Measurements from ENCODE around the gene COL10A1. TPM values are rescaled to one million over a fixed set of nuclear protein-coding genes. Genes with fewer than 3 reads are reported as not detected.

Gene COL10A1
- total and polyA plus RNA-seq, 8 donors, result 0.07 to 15.4 (median 1.7) TPM; not detected in 4

DNA sequence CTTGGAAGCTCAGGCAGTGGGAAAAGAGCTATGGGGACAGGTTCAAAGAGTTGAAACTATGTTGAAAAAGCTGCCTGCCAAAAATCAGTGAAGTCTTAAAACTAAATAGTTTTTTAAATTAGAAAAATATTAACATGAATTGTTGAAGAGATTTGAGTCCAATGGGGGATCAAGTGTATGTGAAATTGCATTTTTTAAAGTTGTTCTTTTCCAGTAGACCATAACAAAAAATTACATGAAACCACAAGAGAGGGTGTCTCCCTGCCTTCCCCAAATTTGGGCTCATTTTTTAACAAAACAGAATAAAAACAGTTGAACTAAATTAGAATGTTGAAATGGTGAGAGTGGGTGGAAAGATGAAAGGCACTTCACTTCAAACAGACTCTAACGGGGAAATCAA, 31.5 kb upstream of the COL10A1 start:
- WGBS, 2 donors, result 74 to 82% methylated on average over 1 of the region's 1 CpG
- no peak for FAIRE-seq
- Histone ChIP-seq H3K4me1 (peaks cover 0 to 5% (median 0%) of the 10 kb centered on the region in 3 donors), H3K36me3 (no peaks in the 10 kb centered on the region), H3K27me3 (no peaks in the 10 kb centered on the region), H3K9me3 (no peaks in the 10 kb centered on the region), H3K27ac (no peak overlapping the region), H3K4me3 (no peak overlapping the region)
- intact Hi-C loops (cut with DNase I), result no loop called here
- TF ChIP-seq, protein P1, sequence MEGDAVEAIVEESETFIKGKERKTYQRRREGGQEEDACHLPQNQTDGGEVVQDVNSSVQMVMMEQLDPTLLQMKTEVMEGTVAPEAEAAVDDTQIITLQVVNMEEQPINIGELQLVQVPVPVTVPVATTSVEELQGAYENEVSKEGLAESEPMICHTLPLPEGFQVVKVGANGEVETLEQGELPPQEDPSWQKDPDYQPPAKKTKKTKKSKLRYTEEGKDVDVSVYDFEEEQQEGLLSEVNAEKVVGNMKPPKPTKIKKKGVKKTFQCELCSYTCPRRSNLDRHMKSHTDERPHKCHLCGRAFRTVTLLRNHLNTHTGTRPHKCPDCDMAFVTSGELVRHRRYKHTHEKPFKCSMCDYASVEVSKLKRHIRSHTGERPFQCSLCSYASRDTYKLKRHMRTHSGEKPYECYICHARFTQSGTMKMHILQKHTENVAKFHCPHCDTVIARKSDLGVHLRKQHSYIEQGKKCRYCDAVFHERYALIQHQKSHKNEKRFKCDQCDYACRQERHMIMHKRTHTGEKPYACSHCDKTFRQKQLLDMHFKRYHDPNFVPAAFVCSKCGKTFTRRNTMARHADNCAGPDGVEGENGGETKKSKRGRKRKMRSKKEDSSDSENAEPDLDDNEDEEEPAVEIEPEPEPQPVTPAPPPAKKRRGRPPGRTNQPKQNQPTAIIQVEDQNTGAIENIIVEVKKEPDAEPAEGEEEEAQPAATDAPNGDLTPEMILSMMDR (IDR thresholded peaks at IDR 0.05), result no peak
- no peak for ATAC-seq
- DNase-seq, result no peak

DNA sequence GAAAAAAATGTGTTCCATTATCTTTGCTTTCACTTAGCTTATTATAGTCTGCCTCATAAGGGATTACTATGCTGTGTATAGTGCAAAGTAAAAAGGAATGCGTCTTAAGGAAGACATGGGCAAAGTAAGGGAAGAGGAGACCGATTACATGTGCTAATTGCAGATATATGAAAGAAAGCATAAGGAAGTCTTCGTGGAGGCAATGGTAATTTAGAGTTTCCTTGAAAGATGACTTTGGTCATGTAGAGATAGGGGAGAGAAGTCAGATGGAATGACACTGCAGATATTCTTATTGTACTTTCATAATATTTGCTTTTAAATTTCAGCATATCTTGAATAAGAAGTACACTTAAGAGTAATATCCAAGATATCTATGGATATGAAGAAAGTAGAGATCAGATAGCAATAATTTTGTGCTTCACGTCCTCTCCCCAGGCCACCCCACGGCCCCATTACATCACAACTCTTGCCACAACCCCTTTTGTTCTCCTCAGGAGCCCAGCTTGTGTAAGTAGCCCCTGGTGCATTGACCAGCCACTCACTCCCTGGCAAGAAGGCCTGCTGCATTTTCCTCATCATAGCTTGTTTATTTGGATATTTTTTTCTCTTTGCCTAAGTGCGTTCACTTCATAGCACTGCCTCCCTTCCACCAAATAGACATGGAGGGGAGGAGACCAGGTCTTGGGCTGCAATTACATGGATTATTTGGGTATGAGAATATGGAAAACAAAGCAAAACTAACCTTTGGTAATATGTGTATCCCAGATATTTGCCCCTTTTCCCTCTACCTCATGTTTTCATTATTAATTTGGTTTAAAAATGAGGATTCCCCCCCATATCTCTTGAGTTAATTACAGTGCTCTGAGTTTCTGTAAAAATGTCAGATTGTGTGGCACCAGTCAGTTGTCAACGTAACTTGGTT, 30.7 kb upstream of the COL10A1 start:
- Histone ChIP-seq H3K36me3 (no peaks in the 10 kb centered on the region), H3K4me1 (peaks cover 0 to 5% (median 0%) of the 10 kb centered on the region in 3 donors), H3K27me3 (no peaks in the 10 kb centered on the region), H3K4me3 (no peak overlapping the region), H3K9me3 (no peaks in the 10 kb centered on the region), H3K27ac (no peak overlapping the region)
- TF ChIP-seq, protein P1 (IDR thresholded peaks at IDR 0.05), result no peak
- no peak for FAIRE-seq
- no peak for ATAC-seq
- DNase-seq, result no peak
- 89% methylated on average over 7 of the region's 7 CpGs for WGBS, 2 donors
- intact Hi-C loops (cut with DNase I), result no loop called here

DNA sequence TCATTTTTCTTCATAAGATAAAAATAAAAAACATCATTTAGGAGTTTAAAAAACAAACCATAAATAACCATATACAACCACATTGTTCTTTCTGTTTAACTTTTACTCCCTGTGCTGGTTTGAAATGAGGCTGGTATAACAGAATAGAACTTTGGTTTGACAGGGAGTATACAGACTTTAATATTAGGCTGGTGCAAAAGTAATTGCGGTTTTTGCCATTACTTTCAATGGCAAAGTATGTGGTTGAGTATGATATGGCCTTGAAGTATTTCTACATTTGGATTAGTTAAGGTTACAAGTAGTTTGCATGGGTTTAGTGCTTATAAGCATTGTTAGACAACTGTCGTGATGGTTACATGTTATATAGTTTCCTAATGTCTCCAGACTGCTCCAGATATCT, 29.0 kb upstream of the COL10A1 start:
- ATAC-seq (no peak), DNase-seq (no peak), FAIRE-seq (no peak)
- WGBS, 2 donors, result 87 to 96% methylated on average over 2 of the region's 2 CpGs
- no peak overlapping the region for H3K4me3 ChIP-seq
- TF ChIP-seq, protein P1 (IDR thresholded peaks at IDR 0.05), result no peak
- H3K4me1 ChIP-seq, result peaks cover 0 to 5% (median 0%) of the 10 kb centered on the region in 3 donors
- intact Hi-C loops (cut with DNase I), result no loop called here
- no peaks in the 10 kb centered on the region for H3K36me3 ChIP-seq
- H3K27ac ChIP-seq, result no peak overlapping the region
- no peaks in the 10 kb centered on the region for H3K27me3 ChIP-seq
- no peaks in the 10 kb centered on the region for H3K9me3 ChIP-seq

DNA sequence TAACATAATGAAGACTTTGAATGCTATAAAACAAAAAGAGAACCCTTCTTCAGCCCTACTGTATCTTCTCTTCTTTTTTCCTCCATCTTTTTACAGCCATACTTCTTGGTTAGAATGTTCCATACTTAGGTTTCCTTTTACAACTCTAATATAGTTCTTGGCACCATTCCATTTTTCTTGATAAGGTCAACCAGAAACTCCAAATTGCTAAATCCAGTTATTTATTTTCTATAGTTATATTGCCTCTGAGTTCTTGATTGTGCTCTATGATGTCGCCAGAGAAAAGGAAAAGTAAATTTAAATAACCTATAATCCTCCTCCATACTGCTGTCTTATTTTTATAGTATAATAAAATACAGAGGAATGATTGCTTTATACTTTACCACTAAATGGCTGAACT, 26.7 kb upstream of the COL10A1 start:
- WGBS, 2 donors, result 27 to 40% methylated on average over 1 of the region's 1 CpG
- TF ChIP-seq, protein P1 (IDR thresholded peaks at IDR 0.05), result no peak
- H3K4me3 ChIP-seq, result no peak overlapping the region
- no peak for DNase-seq
- H3K4me1 ChIP-seq, result no peaks in the 10 kb centered on the region
- no peak overlapping the region for H3K27ac ChIP-seq
- intact Hi-C loops (cut with DNase I), result no loop called here
- FAIRE-seq, result no peak
- no peaks in the 10 kb centered on the region for H3K9me3 ChIP-seq
- no peaks in the 10 kb centered on the region for H3K36me3 ChIP-seq
- no peak for ATAC-seq
- H3K27me3 ChIP-seq, result no peaks in the 10 kb centered on the region
